K562 (cell line): ENCODE measurements around the gene SP6. TPM values are rescaled to one million over a fixed set of nuclear protein-coding genes. Genes with fewer than 3 reads are reported as not detected.

Experiments used
- ARID3A ChIP-seq: IDR thresholded peaks from 2 replicates; pipeline ENCODE4 v1.6.1; 2012; ENCODE audit warnings: low read depth, low read length, improper control_type of control experiment, borderline replicate concordance
- CC2D1A ChIP-seq: fragments of 450-650 bp; IDR thresholded peaks from 2 replicates; pipeline ENCODE4 v1.6.1; 2017; ENCODE audit warnings: mild to moderate bottlenecking
- DNMT1 ChIP-seq: fragments of 450-650 bp; IDR thresholded peaks from 2 replicates; pipeline ENCODE4 v1.6.1; 2016; ENCODE audit warnings: antibody characterized with exemption, mild to moderate bottlenecking
- E2F6 ChIP-seq, 2 experiments: IDR thresholded peaks; 2 replicates each; pipeline ENCODE4 v1.6.1; 2011; ENCODE audit warnings: borderline replicate concordance in 1 of 2, control low read depth in 1 of 2, low read depth in 1 of 2, low read length in 1 of 2, mild to moderate bottlenecking in 1 of 2, mixed read lengths in 1 of 2, moderate library complexity in 1 of 2; ENCODE audit not compliant: insufficient read depth in 1 of 2, insufficient read length in 1 of 2, poor library complexity in 1 of 2, severe bottlenecking in 1 of 2; ENCODE audit errors: extremely low read depth in 1 of 2
- EGR1 ChIP-seq: fragments of 450-650 bp; conservative IDR thresholded peaks from 2 replicates; pipeline ENCODE4 v1.6.1; 2017; ENCODE audit warnings: mild to moderate bottlenecking
- KLF1 ChIP-seq: fragments of 450-650 bp; IDR thresholded peaks from 2 replicates; pipeline ENCODE4 v1.6.1; 2016; ENCODE audit warnings: missing genetic modification characterization, missing compliant biosample characterization
- MEF2A ChIP-seq: IDR thresholded peaks from 2 replicates; pipeline ENCODE4 v1.6.1; 2011; ENCODE audit warnings: low read depth, mild to moderate bottlenecking, low read length, moderate library complexity; ENCODE audit not compliant: control insufficient read depth
- NCOA6 ChIP-seq: fragments of 450-650 bp; IDR thresholded peaks from 2 replicates; pipeline ENCODE4 v1.6.1; 2017; ENCODE audit warnings: mild to moderate bottlenecking
- NFE2 ChIP-seq: IDR thresholded peaks from 2 replicates; pipeline ENCODE4 v1.6.1; 2014; ENCODE audit warnings: antibody characterized with exemption, low read depth
- NFYB ChIP-seq: IDR thresholded peaks from 2 replicates; pipeline ENCODE4 v1.6.1; 2011; ENCODE audit warnings: mild to moderate bottlenecking, moderate library complexity; ENCODE audit not compliant: insufficient read length; ENCODE audit errors: extremely low read depth
- NONO ChIP-seq, 2 experiments: fragments of 200-400 bp in 1 of 2; fragments of 450-650 bp in 1 of 2; formaldehyde crosslinking in 1 of 2; IDR thresholded peaks; 2 replicates each; pipeline ENCODE4 v1.6.1; 2017; ENCODE audit warnings: low read depth in 2 of 2, mild to moderate bottlenecking in 2 of 2, moderate library complexity in 2 of 2, low read length in 1 of 2
- PCBP1 ChIP-seq: fragments of 200-400 bp; formaldehyde crosslinking; IDR thresholded peaks from 2 replicates; pipeline ENCODE4 v1.6.1; 2018; ENCODE audit warnings: mild to moderate bottlenecking, low read depth, low read length; ENCODE audit not compliant: poor library complexity, severe bottlenecking
- TEAD4 ChIP-seq, 2 experiments: sonication (generic) in 1 of 2; formaldehyde crosslinking in 1 of 2; IDR thresholded peaks; 2 replicates each; pipeline versions ENCODE4 v1.6.1 to v1.8.0; 2012 to 2022; ENCODE audit warnings: borderline replicate concordance in 1 of 2, inconsistent platforms in 1 of 2, low read length in 1 of 2, mild to moderate bottlenecking in 1 of 2, missing genetic modification reagents in 1 of 2
- XRCC3 ChIP-seq: fragments of 450-650 bp; IDR thresholded peaks from 2 replicates; pipeline ENCODE4 v1.6.1; 2017; ENCODE audit warnings: mild to moderate bottlenecking, moderate library complexity
- ZBTB1 ChIP-seq: sonication (generic); formaldehyde crosslinking; IDR thresholded peaks from 2 replicates; pipeline ENCODE4 v1.8.1; 2023; ENCODE audit warnings: missing genetic modification reagents, low read depth, mild to moderate bottlenecking, borderline replicate concordance
- ZNF224 ChIP-seq: sonication (generic); formaldehyde crosslinking; IDR thresholded peaks from 2 replicates; pipeline ENCODE4 v1.8.0; 2022; ENCODE audit warnings: mild to moderate bottlenecking, missing genetic modification reagents
- ZNF282 ChIP-seq: sonication (generic); formaldehyde crosslinking; IDR thresholded peaks from 2 replicates; pipeline ENCODE4 v1.8.1; 2023; ENCODE audit warnings: missing genetic modification reagents
- ZNF644 ChIP-seq: fragments of 200-800 bp; sonication (Bioruptor generic); IDR thresholded peaks from 2 replicates; pipeline ENCODE4 v1.6.1; 2016; ENCODE audit warnings: low read depth, missing genetic modification characterization, missing compliant biosample characterization
- ZNF764 ChIP-seq: fragments of 250-450 bp; sonication (Bioruptor Pico); IDR thresholded peaks from 2 replicates; pipeline ENCODE4 v1.4.0; 2020; ENCODE audit warnings: low read depth, mild to moderate bottlenecking, moderate library complexity
- ZSCAN32 ChIP-seq: fragments of 450-650 bp; formaldehyde crosslinking; IDR thresholded peaks from 2 replicates; pipeline ENCODE4 v1.4.0; 2020; ENCODE audit warnings: mild to moderate bottlenecking, moderate library complexity
- polyA plus RNA-seq, 8 experiments: library from polyadenylated mRNA; depleted of rRNA in 4 of 8; stranded (reverse) in 5 of 8; unstranded in 3 of 8; fragments of >200 nt; fragmentation: Nextera tagmentation in 2 of 8; fragmentation: Illumina TruSeq in 1 of 8; extraction: Ambion mirVana in 2 of 8; extraction: Trizol in 1 of 8; gene quantifications; 2 replicates each; pipeline versions ENCODE4 v1.2.1 to v1.2.3, GENCODE V29; 2011 to 2014; ENCODE audit warnings: inconsistent platforms in 1 of 8, missing spikeins in 1 of 8
- total RNA-seq, 7 experiments: library from RNA; depleted of rRNA in 6 of 7; stranded (reverse); fragments of >200 nt in 6 of 7; fragmentation: Illumina TruSeq in 2 of 7; extraction: Trizol in 2 of 7; gene quantifications; 2 replicates each; pipeline versions ENCODE4 v1.2.1 to v1.2.3, GENCODE V29; 2011 to 2021; ENCODE audit warnings: low replicate concordance in 1 of 7
- TF ChIP-seq, protein P1 (sequence below): fragments of 200-800 bp; sonication (Bioruptor generic); IDR thresholded peaks from 2 replicates; pipeline ENCODE4 v1.6.1; 2017; ENCODE audit warnings: missing genetic modification characterization, missing compliant biosample characterization
- TF ChIP-seq, protein P2 (sequence below): sonication (generic); formaldehyde crosslinking; IDR thresholded peaks from 2 replicates; pipeline ENCODE4 v1.8.1; 2022; ENCODE audit warnings: missing genetic modification reagents

The SP6 gene
- total and polyA plus RNA-seq, 9 of the 15 experiments (the other 6 are each of a cell fraction or from before 2014, with no cell fraction given), result 0.11 to 7.9 (median 2.2) TPM

DNA sequence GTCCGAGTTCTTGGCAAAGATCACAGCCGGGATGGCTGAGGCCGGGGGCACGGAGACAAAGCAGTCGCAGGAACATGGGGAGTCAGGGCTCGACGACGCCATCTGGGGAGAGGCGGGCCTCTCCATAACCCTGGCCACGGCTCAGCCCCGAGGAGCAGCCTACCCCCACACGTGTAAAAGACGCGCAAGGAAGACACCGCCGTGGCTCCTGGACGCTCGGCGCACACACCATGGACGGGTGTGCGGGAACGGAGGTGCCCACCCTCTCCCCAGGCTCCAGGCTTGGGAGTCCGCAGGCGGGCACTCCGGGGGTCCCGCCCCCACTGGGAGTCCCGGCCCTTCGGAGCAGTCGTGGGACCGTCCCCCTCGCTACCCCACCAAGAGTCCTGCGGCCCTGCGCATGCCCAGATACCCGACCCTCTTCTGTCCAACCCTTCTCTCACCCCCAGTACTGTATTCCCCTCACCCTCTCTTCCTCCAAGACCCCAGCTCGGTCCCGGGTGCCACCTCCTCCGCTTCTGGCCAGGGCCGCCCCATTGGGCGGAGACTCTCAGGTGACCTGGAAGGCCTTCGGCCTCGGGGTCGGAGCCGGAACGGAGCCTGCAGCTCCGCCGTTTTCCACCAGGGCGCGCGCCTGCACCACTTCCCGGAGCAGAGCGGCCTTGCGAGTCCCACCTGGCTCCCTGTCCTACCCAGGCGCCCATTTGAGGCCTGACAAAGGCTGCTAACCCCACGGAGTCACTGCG, 10.0 kb downstream of the SP6 start, which contains the start of gene SCRN2 (continued):
- TF ChIP-seq, protein P1, sequence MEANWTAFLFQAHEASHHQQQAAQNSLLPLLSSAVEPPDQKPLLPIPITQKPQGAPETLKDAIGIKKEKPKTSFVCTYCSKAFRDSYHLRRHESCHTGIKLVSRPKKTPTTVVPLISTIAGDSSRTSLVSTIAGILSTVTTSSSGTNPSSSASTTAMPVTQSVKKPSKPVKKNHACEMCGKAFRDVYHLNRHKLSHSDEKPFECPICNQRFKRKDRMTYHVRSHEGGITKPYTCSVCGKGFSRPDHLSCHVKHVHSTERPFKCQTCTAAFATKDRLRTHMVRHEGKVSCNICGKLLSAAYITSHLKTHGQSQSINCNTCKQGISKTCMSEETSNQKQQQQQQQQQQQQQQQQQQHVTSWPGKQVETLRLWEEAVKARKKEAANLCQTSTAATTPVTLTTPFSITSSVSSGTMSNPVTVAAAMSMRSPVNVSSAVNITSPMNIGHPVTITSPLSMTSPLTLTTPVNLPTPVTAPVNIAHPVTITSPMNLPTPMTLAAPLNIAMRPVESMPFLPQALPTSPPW (CRISPR knock-in tag), result peak; percentile 51; the same call in 1 of the 2 replicates
- TF ChIP-seq, protein P2, sequence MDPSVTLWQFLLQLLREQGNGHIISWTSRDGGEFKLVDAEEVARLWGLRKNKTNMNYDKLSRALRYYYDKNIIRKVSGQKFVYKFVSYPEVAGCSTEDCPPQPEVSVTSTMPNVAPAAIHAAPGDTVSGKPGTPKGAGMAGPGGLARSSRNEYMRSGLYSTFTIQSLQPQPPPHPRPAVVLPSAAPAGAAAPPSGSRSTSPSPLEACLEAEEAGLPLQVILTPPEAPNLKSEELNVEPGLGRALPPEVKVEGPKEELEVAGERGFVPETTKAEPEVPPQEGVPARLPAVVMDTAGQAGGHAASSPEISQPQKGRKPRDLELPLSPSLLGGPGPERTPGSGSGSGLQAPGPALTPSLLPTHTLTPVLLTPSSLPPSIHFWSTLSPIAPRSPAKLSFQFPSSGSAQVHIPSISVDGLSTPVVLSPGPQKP, result no peak
- TF ChIP-seq CC2D1A (peak; percentile 83), NCOA6 (no peak), E2F6 (IDR thresholded peaks at IDR 0.05; ENCODE audit: borderline replicate concordance in 1 of 2, extremely low read depth in 1 of 2, insufficient read depth in 1 of 2, insufficient read length in 1 of 2, low read depth in 1 of 2, low read length in 1 of 2, poor library complexity in 1 of 2, severe bottlenecking in 1 of 2) (peak; percentile 53 to 65), XRCC3 (no peak), NFYB (peak; percentile 87), MEF2A (no peak), DNMT1 (no peak), NFE2 (no peak), TEAD4 (IDR thresholded peaks at IDR 0.05; ENCODE audit: low read length) (no peak), TEAD4 (CRISPR knock-in tag; IDR thresholded peaks at IDR 0.05; ENCODE audit: borderline replicate concordance) (no peak), PCBP1 (peak; percentile 92), ZNF644 (tag) (0 out of 2 replicates have a peak, but pooled peaks have one; percentile 53), ARID3A (no peak), EGR1 (peak; percentile 69), ZNF764 (no peak), KLF1 (tag) (no peak), ZNF282 (CRISPR knock-in tag) (no peak), ZBTB1 (0 out of 2 replicates have a peak, but pooled peaks have one; percentile 57), ZNF224 (CRISPR knock-in tag) (no peak), NONO (IDR thresholded peaks at IDR 0.05; ENCODE audit: low read depth in 2 of 2, low read length in 1 of 2) (no peak), ZSCAN32 (CRISPR knock-in tag) (no peak)
